SHP77 (cell line): ENCODE measurements around the gene STARD9.
"Not testable (repeated sequence)": the region's sequence is repeated elsewhere in the genome, so short reads cannot be mapped to it uniquely, and the experiment has no call there.

Experiments
- DNase-seq, 2 experiments: peaks; one replicate each; lab custom pipeline; 2025; lab: John Stamatoyannopoulos, UW

Gene STARD9

GRCh38 chr15:42729409-42729808 lies 154.0 kb downstream of the STARD9 start:
- no peak for DNase-seq

- no peak for DNase-seq
Measured at GRCh38 chr15:42730135-42730534, 154.7 kb downstream of the STARD9 start.

- DNase-seq, result no peak
Measured at GRCh38 chr15:42730536-42730935, 155.1 kb downstream of the STARD9 start.

GRCh38 chr15:42731461-42731860 lies 156.1 kb downstream of the STARD9 start:
- DNase-seq, result no peak

- no peak for DNase-seq
Measured at GRCh38 chr15:42732095-42732827, 156.9 kb downstream of the STARD9 start.

GRCh38 chr15:42733027-42733426 lies 157.6 kb downstream of the STARD9 start:
- no peak for DNase-seq

GRCh38 chr15:42734076-42734672 lies 158.8 kb downstream of the STARD9 start:
- no peak for DNase-seq

GRCh38 chr15:42735382-42736165 lies 160.2 kb downstream of the STARD9 start:
- no peak for DNase-seq

GRCh38 chr15:42736178-42736792 lies 160.9 kb downstream of the STARD9 start:
- no peak for DNase-seq

- DNase-seq, result peak; percentile 70 to 78
Measured at GRCh38 chr15:42736793-42737528, 161.6 kb downstream of the STARD9 start, which contains the start of gene CDAN1. Gene CDAN1, minus strand, starts transcription at chr15:42737128. Its CDS starts 26 bp downstream, at chr15:42737102.

GRCh38 chr15:42737529-42738328 lies 162.3 kb downstream of the STARD9 start:
- DNase-seq, result peak; percentile 41 to 57

- DNase-seq, result no peak
Measured at GRCh38 chr15:42741710-42742109, 166.3 kb downstream of the STARD9 start.

- DNase-seq, result no peak
Measured at GRCh38 chr15:42742149-42742548, 166.7 kb downstream of the STARD9 start.

GRCh38 chr15:42744195-42744594 lies 168.8 kb downstream of the STARD9 start:
- no peak for DNase-seq

- DNase-seq, result peak in 1 of 2 experiments; percentile 12
Measured at GRCh38 chr15:42749266-42749665, 173.9 kb downstream of the STARD9 start.

GRCh38 chr15:42750306-42750705 lies 174.9 kb downstream of the STARD9 start:
- DNase-seq, result no peak

GRCh38 chr15:42759093-42759492 lies 183.7 kb downstream of the STARD9 start:
- DNase-seq, result no peak

GRCh38 chr15:42760759-42761158 lies 185.4 kb downstream of the STARD9 start:
- DNase-seq, result no peak

- not testable (repeated sequence) for DNase-seq
Measured at GRCh38 chr15:42761813-42762212, 186.4 kb downstream of the STARD9 start.

GRCh38 chr15:42764154-42764731 lies 188.8 kb downstream of the STARD9 start:
- peak in 1 of 2 experiments; percentile 15 for DNase-seq
